GM10847 (cell line): ENCODE measurements around the gene PEAK1.
A peak's percentile ranks its signal among the peaks of the same experiment; 100 is the strongest.

Source experiments
- POLR2A ChIP-seq: IDR thresholded peaks from 2 replicates; pipeline ENCODE4 v1.6.1; 2011; ENCODE audit not compliant: insufficient read length; ENCODE audit errors: extremely low read depth

Gene PEAK1

DNA sequence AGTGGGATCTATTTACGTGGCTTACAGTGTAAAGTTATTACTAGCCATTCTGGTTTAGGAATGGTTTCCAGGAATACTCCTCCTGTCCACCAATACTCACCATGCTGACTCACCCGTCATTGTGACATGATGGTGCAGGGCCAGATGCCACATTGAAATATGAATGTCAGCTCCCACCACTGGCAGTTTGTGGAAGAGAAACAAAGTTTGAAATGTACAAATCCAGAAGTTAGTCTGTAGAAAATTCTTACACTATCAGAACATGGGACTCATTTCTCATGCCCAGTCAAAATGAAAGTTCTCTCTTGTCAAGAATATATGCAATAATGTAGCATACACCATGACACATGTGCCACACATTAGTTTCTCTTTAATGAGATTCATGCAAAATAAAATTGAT lies 334.6 kb downstream of the PEAK1 start:
- TF ChIP-seq POLR2A: no peak

DNA sequence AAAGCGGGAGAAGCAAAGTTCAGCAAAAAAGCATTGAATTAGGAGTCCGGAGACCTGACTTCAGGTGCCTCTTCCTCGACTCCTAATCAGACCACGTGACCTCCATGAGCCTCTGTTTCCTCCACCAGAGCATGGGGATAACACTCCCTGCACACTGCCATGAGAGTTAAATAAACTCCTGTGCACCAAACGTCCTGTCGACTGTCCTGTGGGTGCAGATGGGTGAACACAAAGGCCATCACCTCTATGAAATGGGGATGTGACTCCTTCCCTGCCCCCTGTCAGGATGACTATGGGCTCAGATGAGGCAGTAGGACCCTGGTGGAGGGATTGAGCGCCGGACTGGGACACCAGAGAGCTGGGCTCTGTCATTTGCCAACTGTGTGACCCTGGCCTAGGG lies 335.5 kb downstream of the PEAK1 start:
- TF ChIP-seq POLR2A: no peak

DNA sequence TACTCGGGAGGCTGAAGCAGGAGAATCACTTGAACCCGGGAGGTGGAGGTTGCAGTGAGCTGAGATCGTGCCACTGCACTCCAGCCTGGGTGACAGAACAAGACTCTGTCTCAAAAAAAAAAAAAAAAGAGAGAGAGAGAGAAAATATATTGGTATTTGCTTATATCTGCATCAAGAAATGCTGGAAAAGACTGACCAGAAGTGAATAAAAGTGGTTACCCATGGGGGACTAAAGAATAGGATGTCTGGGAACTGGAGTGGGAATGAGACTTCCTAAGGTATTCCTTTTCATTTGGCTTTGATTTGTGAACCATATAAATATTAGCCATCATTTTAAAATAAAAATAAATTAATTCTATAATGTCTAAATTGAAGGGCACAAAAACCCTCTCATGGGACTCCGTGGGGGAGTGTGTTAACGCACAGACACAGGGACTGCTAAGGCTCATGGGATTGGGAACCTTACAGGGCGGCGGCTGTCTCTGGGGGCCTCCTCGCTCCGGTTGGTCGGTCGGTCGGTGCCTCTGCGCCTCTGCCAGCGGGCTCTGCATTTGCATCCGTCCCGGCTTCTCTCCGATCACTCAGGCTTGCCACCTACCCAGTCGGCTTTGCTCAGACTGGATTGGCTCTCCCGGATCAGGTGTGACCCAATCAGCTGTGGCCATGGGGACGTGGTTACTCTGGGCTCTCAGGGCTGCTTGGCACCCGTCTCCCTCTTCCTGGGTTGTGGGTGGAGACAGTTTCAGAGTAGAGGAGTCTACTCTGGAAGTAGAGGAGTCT lies 336.3 kb downstream of the PEAK1 start:
- no peak for TF ChIP-seq POLR2A

DNA sequence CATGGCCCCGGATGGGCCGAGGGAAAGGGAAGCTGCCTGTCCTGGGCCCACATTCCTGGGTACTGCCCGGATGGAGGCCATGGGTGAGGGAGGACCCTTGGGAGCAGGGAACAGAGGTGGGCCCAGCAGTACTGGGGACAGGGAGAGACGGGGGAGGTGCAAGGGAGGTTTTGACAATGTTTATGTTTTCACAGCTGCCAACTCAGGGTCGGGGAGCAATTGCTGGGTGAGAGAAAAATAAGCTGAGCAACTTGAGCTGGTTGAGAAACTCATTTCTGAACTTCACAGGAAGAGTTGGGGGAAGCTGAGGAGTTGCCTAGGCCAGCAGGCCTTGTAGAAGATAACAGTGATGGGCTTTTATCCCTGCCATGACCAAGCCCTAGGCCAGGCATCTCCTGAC lies 337.9 kb downstream of the PEAK1 start:
- TF ChIP-seq POLR2A: no peak

DNA sequence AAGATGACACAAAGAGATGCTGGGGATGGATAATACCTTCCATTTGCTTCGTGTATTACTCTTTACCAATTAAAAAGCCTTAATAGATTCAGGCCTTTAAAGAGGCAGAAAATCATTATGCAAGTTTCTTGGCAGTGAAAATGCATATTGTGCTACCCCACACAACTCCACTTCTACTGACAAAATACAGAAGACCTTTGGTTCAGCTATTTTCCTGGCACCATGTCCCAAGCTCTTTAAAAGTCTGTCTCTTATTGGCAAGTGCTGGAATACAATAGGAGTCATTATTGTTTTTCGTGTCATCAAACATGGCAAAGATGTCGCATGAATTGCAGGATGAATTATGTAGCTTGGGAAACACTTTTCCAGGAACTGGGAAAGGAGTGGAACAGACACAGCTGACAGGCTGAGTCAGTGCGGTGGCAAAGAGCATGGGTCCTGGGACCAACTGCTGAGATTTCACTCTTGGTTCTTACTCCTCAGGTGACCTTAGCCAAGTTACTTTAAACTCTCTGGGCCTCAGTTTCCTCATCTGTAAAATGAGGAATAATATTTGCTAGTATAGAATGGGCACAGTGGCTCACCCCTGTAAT lies 343.5 kb downstream of the PEAK1 start:
- no peak for TF ChIP-seq POLR2A

DNA sequence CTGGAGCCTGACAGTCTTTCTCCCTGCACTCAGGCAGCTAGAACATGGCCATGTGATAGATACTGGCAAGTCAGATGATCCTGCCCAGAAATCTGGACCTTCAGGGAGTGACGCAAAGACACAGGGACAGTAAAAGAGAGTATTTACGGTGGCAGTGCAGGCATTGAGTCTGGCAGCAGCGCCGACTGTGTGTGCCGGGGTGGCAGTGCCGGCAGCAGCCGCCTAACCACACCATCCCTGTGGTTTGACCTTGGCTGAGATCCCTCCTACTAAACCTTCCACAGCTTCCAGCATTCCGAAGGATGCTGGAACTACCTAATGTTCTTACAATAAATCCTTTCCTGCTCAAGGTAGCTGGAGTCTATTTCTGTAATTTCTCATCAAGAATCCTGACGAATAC lies 344.4 kb downstream of the PEAK1 start:
- TF ChIP-seq POLR2A: no peak

DNA sequence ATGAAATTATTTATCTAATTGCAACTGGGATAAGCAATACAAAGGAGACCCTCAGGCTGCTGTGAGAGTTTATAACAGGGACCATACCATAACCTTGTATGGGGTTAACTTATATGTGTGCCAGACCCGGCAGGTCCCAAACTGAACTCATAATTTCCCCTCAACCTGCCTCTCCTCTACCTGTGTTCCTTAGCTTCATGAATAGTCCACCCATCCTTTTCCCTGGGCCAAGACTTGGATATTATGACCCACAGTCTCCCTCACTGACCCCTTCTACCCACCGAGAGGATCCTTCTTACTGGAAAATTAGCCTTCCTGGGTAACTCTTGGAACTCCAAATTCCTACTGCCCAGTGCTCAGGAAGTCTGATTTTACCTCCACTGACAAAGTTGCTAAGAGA lies 345.6 kb downstream of the PEAK1 start:
- TF ChIP-seq POLR2A: no peak

DNA sequence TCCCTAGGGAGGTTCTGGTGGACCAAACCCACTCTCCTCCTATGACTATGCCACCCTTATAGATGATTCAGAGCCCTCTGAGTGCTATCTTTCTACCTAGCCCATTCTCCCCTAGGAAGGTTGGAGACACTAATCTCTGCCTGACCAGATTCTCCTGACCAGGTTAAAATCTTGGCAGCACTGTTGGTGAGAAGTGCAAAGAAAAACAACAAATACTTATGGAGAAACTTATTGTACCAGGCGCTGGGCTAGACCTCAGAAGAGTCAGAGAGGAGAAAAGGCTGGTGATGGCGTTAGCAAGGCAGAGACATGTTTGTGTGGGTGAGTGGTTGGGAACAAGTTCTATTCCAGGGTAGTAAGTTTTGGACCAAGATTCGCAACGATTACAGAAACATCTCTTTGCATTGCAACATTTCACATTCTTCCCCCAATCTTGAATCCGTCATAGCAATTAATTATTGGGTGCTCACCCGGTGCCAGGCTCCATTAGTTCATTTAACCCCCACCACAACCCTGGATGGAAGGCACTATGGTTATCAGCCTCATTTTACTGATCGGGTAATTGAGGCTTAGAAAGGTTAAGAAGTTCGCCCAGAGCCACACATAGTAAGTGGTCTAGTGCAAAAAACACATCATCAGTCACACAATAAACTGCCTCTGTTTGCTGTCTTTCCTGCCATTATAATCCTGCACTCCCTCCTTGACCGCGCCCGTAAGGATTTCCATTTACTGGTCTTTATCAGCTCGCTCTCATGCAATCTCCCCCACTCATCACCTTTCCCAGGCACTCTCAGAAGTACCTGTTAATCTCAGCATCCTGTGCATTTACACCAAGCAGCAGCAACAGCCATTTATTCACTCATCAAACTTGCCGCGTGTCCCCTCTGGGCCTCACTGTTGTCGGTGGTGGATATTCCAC lies 348.3 kb downstream of the PEAK1 start:
- TF ChIP-seq POLR2A: no peak

DNA sequence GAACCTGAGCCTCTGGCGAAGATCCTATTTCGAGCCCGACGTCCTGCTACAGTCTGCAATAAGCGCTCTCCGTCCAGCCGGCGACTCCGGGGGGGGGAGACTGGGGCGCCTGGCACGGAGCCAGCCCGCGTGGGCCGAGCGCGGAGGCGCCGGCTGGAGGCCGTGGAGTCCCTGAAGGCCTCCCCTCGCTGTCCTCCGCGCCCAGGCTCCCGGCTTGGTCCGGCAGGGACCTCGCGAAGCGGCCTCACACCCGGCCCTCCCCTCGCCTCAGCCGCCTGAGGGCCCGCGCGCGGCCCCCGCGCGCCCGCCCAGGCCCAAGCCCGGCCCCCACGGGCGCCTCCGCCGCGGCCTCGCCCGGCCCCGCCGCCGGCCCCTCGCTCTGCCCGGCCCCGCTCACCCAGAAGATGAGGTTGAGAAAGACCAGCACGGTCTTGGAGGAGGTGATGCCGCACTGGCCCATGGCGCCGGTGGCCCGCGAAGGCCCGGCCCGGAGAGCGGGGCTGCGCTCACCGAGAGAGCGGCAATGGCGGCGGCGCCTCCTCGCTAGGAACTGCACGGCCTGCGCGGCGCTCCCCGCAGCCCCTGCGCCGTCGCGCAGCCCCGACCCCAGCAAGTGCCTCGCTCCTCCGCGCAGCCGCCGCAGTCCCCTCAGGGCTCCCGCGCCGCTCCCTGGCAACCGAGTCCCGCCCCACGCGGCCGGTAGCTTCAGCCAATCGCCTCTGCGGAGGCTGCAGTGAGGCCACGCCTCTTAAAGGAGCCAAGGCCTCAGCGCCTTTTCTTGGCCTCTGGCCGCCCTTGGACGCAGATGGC lies 349.2 kb downstream of the PEAK1 start, which contains the start of gene TSPAN3:
TSPAN3 (minus strand) TSS at position 615 of the 810 bp plus-strand sequence; CDS start at position 460, 155 bp downstream.
- TF ChIP-seq POLR2A: peak; percentile 80

DNA sequence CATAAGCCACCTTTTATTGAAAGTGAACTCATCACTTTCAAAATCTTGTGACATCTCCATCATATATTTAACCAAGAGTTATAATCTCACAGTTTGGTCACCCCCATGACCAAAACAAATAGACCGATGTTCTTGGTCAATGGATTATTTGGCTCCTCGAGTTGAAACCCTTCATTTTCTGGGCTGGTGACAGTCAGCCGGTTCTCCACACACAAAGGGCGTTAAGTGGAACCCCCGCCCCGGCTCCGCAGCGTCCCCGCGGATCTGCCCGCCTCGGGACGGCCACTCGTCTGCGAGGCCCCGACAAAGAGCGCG lies 349.8 kb downstream of the PEAK1 start:
- no peak for TF ChIP-seq POLR2A

DNA sequence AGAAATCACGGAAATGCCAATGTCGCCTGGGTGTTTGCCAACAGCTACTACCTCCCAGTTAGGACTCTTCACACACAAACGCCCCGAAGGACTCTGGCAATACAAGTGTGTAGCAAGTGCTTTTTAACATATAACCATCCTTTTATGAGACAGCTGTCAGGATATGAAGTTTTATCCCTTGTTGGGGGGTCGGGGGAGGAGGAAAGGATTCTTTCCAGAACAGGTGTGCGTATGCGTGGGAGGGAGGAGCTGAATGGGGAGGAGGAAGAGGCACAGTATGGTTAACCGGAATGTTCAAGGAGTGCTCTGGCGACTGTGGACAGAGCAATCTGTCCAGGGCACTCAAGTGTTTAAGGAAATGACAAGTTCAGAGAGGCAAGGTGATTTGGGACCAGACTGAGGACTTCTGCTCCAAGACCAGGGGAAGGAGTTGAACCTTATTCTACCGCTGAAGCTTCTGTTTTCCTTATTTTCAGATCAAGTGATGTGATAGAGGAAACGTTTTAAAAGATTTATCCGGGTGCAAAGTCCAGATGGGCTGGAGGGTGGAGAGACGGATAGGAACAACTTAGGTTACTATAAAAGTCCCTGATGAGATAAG lies 350.3 kb downstream of the PEAK1 start:
- TF ChIP-seq POLR2A: no peak

DNA sequence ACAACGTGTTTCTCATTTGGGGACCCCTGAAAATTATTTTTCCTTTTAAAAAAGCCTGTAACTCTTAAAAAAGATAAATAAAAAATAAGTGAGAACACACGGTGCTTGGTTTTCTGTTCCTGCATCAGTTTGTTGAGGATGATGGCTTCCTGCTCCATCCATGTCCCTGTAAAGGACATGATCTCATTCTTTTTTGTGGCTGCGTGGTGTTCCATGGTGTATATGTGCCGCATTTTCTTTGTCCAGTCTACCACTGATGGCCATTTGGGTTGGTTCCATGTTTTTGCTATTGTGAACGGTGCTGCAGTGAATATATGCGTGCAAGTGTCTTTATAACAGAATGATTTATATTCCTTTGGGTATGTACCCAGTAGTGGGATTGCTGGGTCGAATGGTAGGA lies 351.3 kb downstream of the PEAK1 start:
- no peak for TF ChIP-seq POLR2A

DNA sequence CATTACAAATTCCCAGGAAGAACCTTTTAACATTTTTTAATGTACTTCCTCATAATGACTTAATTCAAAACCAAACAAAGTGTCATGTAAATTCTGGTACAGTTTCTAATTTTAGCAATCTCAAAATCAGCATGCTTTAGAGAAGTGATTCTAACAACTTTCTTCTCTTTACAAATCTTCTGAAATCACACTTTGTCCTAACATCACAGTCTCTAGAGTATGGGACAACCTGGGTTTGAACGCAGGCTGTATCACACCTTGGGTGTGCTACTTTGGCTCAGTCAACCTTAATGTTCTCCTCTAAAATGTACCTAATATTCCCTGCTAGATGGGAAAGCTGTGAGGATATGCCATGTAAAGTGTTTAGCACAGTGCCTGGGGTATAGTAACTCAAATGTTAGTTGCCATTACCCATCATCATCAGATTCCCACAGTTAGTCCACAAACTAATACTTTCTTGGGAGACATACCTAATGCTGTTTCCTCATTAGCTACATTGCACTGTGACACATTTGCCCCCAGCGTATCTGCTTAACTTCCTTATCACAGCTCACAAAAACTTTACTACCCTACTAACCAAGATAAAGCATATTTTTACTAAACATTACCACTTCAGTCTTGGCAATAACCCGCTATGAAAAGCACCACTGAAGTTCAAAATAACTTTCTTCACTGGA lies 352.1 kb downstream of the PEAK1 start:
- no peak for TF ChIP-seq POLR2A
